GM13976 (cell line): ENCODE data around the gene MEIS2.

ENCODE experiments used
- DNase-seq: peaks from one replicate; pipeline ENCODE4 v3.0.0; 2012; ENCODE audit warnings: low spot score
- CTCF ChIP-seq: IDR thresholded peaks from 2 replicates; pipeline ENCODE4 v1.5.1; 2012; ENCODE audit warnings: borderline replicate concordance, mild to moderate bottlenecking; ENCODE audit not compliant: insufficient read depth; ENCODE audit errors: extremely low read depth, missing control alignments, control extremely low read depth
- in situ Hi-C: fragments of 300-500 bp; cut with MboI; formaldehyde crosslinking; loops from one replicate; pipeline ENCODE4 v1.12.0; 2022; ENCODE audit warnings: low sequenced_read_pairs, mixed read lengths, inconsistent platforms; ENCODE audit not compliant: unreplicated experiment

The MEIS2 gene

GRCh38 chr15:37138591-37139215, 38.4 kb upstream of the MEIS2 start:
- TF ChIP-seq CTCF, result no peak
- in situ Hi-C loops, result no loop called here

GRCh38 chr15:37137221-37137620, 36.9 kb upstream of the MEIS2 start:
- TF ChIP-seq CTCF, result no peak
- no peak for DNase-seq
- in situ Hi-C loops, result no loop called here

More at GRCh38 chr15:37138591-37139215, 38.4 kb upstream of the MEIS2 start:
- no peak for DNase-seq

- in situ Hi-C loops, result no loop called here
- TF ChIP-seq CTCF, result no peak
- no peak for DNase-seq
Observed at GRCh38 chr15:37136666-37137065, 36.3 kb upstream of the MEIS2 start.

- in situ Hi-C loops, result no loop called here
Observed at GRCh38 chr15:37135225-37135624, 34.9 kb upstream of the MEIS2 start.

GRCh38 chr15:37134699-37135131, 34.4 kb upstream of the MEIS2 start:
- peak; percentile 28 for TF ChIP-seq CTCF
- in situ Hi-C loops, result no loop called here
- no peak for DNase-seq

More at GRCh38 chr15:37135225-37135624, 34.9 kb upstream of the MEIS2 start:
- TF ChIP-seq CTCF, result no peak
- no peak for DNase-seq

GRCh38 chr15:37134244-37134643, 33.9 kb upstream of the MEIS2 start:
- in situ Hi-C loops, result no loop called here
- no peak for DNase-seq
- TF ChIP-seq CTCF, result no peak
